ENCODE results near the gene TNXB. TPM values are rescaled to one million over a fixed set of nuclear protein-coding genes. Genes with fewer than 3 reads are reported as not detected.

Gene TNXB
- total RNA-seq, 1 donor: 17.7 TPM

GRCh38 chr6:32083812-32084768, 25.0 kb downstream of the TNXB start:
- no peak for TF ChIP-seq CTCF (IDR thresholded peaks at IDR 0.05; ENCODE audit: insufficient read depth, low read depth, low read length)
- no peak overlapping the region for H3K4me3 ChIP-seq (ENCODE audit: low read depth, low read length)
- DNase-seq (ENCODE audit: low read depth): no peak

GRCh38 chr6:32082935-32083334, 26.2 kb downstream of the TNXB start:
- DNase-seq (ENCODE audit: low read depth): peak; percentile 86
- no peak for TF ChIP-seq CTCF (IDR thresholded peaks at IDR 0.05; ENCODE audit: insufficient read depth, low read depth, low read length)
- H3K4me3 ChIP-seq (ENCODE audit: low read depth, low read length): no peak overlapping the region

GRCh38 chr6:32082478-32082877, 26.7 kb downstream of the TNXB start:
- DNase-seq (ENCODE audit: low read depth): no peak
- H3K4me3 ChIP-seq (ENCODE audit: low read depth, low read length): no peak overlapping the region
- TF ChIP-seq CTCF (IDR thresholded peaks at IDR 0.05; ENCODE audit: insufficient read depth, low read depth, low read length): no peak

GRCh38 chr6:32081168-32081990, 27.8 kb downstream of the TNXB start:
- no peak overlapping the region for H3K4me3 ChIP-seq (ENCODE audit: low read depth, low read length)
- no peak for TF ChIP-seq CTCF (IDR thresholded peaks at IDR 0.05; ENCODE audit: insufficient read depth, low read depth, low read length)
- peak; percentile 88 for DNase-seq (ENCODE audit: low read depth)

GRCh38 chr6:32079566-32080290, 29.4 kb downstream of the TNXB start:
- DNase-seq (ENCODE audit: low read depth): no peak
- TF ChIP-seq CTCF (IDR thresholded peaks at IDR 0.05; ENCODE audit: insufficient read depth, low read depth, low read length): no peak
- H3K4me3 ChIP-seq (ENCODE audit: low read depth, low read length): no peak overlapping the region

GRCh38 chr6:32076321-32076809, 32.8 kb downstream of the TNXB start:
- TF ChIP-seq CTCF (IDR thresholded peaks at IDR 0.05; ENCODE audit: insufficient read depth, low read depth, low read length): no peak
- H3K4me3 ChIP-seq (ENCODE audit: low read depth, low read length): no peak overlapping the region
- DNase-seq (ENCODE audit: low read depth): peak; percentile 77
